Skin of body (tissue), 2 donors: ENCODE results near the gene FARP2. TPM values are rescaled to one million over a fixed set of nuclear protein-coding genes. Genes with fewer than 3 reads are reported as not detected.

Experiments used
- DNase-seq: peaks from one replicate; lab custom pipeline; 2025; lab: John Stamatoyannopoulos, UW
- total RNA-seq: library from RNA; depleted of rRNA; stranded (reverse); fragments of >200 nt; gene quantifications from one replicate; pipeline ENCODE4 v1.2.3, GENCODE V29; 2014

FARP2 gene
- total RNA-seq, 1 donor from 2014 or later, result 52.6 TPM

DNA sequence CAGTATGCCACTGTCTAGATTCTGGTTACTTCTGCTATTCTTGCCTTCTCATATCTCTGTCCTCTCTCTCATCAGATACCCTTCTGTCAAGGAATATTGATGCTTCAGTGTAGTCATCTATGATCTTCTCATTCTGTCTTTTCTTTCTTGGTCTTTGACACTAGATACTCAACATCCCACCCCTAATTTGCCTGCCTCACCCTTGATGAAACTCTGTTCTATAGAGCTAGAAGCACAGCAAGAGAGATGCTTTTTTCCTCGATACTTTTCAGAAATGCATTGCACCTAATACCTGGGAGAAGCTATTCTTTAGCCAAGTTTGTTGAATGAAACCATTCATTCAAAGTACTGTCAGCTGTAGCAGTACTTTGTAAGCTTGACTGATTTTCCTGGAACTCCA, 30.8 kb upstream of the FARP2 start:
- DNase-seq, result no peak

DNA sequence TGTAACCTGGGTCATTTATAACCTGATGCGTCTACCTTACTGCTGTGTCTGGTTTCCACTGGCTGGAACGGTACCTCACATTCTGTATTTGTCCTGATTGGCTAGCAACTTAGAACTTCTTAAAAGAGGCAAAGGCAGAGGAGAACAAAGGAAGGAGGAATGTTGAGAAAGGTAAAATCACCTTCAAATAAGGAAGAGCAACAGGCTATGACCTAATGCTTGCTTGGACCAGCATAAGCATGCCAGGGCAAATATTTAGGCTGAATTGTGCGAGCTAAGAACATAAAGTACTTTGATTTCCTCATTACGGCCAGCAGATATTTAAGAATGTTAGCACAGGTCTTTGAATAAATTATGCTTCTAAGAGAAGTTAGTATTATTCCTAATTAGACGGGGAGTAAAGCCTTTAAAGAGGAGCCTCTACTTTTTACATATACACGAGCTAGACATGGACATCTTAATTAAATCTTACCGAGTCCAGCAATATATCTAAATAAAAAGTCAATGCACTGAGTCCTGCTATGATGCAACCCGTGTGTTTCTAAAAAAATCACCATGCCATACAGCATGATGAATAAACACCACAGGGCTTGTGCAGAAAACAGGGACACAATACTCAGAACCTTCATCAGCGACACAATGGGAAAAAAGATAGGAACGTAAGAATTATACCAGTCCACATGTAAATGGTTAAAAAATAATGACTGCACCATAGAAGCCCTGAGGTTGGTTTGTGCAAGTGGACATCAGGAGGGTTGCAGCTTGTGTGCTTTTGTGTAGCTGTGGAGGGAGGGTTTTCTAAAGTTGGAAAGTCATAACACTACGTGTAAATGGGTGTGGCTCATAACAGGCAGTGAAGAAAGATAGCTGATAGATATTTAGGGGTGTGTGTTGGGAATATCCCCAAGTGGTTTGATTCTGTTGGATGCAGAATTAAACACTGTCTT, 26.1 kb upstream of the FARP2 start:
- DNase-seq, result no peak

DNA sequence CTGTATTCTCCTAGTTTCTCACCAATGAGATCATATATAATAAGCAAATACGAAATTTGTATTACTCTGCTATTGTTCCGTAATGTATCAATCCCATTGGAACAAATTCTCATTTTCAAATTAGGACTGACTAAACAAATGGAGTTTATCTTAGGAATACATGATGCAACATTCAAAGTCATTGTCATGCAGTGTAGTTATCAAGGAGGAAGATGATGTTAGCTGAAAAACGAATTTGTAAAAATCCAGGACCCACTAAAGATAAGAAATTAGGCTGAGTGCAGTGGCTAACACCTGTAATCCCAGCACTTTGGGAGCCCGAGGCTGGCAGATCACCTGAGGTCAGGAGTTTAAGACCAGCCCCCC, 25.5 kb upstream of the FARP2 start:
- no peak for DNase-seq

DNA sequence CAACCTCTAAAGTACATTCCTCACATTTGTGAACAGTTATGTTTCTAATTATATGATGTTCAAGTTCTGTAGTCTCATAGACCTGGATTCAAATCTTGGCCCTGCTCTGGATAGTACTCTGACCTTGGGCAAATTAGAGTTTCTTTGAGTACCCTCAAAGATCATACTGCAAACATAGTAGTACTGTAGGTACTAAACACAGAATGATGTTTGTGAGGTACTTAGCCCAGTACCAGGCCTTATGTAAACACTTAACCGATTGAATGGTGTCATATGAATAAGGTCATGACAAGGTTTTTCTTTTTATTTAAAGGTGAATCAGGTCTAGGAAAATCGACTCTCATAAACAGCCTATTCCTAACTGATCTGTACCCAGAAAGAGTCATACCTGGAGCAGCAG, 21.3 kb upstream of the FARP2 start:
- DNase-seq, result no peak

DNA sequence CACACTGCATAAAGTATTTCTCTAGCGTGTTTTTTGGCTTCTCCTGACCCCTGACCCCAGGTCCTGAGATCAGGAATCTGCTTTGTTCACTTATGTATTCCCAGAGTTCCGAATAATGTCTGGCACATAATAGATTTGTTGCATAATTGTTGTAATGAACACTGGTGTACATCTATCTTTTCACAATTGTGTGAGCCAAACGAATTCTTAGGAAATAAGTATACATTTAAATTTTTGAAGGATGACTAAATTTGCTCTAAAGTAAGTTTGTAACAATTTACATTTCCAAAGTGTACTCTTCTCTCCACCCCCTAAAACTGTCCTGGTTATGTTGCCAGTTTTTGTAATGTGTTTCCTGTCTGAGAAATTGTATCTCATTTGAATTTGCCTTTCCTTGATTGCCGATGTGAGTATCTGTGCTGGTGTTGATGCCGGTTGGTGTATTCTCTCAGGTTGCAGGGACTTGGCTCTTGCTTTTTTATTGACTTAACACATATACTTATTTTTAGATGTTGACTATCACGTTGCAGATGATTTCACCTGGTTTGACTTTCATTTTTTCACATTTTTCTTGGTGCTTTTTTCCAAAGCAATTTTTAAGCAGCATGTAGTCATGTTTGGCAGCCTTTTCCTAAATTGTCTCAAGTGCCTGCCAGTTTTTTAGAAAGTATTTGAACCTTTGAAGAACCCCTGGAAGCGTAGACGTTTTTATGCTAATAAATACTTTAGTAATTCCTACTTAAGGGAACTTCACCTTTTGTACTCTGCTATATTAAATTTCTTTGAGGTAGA, 16.1 kb upstream of the FARP2 start:
- no peak for DNase-seq

DNA sequence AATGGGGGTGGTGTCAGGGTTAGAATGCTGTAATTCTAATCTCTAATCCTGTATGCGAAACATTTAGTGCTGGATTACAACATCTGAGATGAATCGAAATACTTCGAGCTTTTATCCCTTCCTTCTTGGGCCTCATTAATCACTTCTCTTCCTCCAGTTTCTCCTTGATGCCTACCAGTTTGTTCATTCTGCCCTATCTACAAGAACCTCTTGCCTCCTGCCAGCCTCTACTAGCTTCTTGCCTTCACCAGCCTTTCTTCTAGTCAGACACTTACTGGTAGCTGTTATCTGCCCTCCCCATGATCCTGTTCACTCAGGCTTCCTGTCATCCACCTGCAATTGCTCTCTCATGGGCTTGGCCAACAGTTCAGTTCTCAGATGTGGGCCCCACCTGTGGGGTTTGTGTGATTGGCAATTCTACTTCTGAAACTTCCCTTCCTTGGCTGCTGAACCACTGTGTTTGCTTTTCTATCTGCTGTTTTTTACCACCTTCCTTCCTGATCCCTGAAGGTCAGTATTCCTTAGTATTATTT, 15.4 kb upstream of the FARP2 start:
- DNase-seq, result no peak

DNA sequence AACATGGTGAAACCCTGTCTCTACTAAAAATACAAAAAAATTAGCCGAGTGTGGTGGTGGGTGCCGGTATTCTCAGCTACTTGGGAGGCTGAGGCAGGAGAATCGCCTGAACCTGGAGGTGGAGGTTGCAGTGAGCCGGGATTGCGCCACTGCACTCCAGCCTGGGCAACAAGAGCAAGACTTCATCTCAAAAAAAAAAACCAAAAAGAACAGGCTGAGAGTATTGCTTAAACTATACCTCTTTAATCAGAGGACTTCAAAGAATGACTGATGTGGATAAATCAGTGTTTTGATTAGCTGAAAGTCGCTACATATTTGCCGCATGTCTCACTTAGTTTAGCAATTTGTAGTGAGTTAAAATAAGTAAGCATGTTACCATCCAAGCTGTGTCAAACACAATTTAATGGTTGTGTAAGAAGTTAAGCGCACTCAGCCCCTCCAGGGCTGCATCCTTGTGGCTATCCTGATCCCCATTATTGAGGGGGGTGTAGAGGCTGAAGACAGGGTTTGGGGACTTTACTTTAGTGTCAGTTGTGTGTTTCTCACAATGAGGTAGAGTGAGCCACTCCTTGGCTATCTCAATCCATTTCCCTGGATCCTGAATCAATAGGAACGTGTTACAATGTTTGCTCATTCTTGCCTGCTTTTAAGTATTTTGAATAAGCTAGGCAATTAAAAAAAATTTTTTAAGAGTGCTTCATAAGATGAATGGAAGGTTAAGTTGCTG, 11.0 kb upstream of the FARP2 start:
- DNase-seq, result no peak

DNA sequence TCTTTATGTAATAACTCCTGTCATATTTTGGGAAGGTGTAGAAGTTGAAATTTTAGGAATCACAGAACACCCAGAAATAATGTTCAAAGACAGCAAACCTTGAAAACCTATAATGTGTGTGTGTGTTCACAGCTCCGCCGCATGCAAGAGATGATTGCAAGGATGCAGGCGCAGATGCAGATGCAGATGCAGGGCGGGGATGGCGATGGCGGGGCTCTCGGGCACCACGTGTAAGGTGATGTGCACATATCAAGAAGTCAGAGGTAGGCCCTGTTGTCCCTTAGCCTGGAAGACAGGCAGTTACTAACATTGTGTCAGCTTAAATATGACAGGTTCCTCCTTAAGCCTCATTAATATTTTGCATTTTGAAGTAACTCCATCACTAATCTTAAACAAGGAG, 6.1 kb upstream of the FARP2 start:
- no peak for DNase-seq

DNA sequence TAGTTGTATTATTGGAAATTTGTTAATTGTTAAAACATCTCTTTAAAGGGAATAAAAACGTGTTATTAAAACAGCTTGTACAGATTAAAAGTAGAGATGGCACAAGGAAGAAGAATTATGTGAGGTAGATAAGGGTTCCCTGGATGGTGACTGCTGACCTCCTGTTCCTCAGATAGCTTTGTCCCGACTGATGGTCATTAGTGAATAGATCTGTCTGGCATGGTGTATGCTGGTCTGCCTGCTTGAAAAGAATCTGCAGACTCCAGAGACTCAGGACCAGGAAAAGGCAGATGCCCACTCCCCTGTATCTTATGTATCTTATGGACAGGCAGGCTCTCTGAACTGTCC, 5.6 kb upstream of the FARP2 start:
- no peak for DNase-seq

DNA sequence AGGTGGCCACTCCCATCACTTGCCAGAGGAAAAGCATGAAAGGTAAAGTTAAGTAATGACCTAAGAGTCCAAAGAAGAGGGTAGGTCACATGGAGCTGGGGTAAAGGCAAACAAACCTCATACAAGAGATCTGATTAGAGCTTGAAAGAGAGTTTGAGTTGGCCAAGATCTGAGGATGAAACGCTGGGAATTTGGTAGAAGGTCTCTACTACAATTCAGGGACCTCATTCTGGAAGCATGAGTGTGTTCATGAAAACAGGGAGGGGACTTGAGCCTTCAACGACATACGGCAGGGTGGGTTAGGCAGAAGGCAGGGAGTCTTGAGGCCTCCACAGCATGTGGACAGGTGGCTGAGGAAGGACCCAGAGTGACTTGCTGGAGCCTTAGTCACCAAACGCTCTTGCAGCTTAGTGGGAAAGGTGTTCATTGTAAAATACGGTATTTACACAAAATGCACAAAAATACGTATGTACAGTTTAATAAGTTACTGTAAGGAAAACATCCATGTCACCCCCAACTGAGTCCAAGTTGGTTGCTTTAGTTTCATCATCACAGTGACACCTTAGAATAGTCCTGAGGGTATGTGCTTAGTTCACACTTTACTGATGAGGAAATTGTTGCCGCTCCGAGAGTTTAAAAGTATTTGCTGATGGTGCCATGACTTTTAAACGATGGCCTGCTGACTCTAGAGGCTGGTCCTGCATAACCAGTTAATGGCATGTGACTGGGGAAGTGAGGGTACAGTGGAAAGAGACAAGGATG, 5.0 kb upstream of the FARP2 start:
- DNase-seq, result no peak

DNA sequence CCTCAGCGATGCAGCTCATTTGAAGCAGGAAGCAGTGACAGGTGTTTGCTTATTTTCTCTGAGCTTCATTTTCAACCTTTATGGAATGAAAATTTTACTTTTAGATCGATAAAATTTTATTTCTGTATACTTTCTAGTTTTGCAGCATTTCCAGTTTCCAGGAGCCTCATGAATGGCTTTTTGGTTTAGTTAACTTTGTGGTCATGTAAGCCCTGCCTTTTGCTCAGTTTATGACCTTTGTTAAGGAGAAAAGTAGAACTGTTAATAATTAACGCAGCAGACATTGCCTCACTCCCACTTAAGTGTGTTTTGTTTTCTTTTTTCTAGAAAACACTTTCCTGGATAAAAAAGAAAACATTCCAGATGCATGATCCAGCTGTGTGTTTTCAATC, 4.4 kb upstream of the FARP2 start:
- DNase-seq, result no peak

DNA sequence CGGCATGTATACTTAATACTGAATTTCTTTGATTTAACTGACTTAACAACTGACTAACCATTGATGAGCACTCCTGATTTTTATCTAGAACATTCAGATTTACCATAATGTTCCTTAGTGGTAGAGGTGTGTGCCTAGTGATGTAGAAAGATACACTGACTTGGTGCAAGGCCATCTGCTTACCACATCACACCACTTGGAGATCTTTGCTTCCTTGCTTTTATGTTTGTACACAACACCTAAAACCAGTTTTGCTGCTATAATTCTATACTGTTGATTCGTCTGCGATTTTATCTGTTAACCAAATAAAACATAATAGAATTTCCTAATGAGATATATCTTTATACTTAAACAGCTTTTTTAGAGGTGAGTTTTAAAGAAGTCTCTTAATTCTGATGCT, 3.9 kb upstream of the FARP2 start:
- no peak for DNase-seq

DNA sequence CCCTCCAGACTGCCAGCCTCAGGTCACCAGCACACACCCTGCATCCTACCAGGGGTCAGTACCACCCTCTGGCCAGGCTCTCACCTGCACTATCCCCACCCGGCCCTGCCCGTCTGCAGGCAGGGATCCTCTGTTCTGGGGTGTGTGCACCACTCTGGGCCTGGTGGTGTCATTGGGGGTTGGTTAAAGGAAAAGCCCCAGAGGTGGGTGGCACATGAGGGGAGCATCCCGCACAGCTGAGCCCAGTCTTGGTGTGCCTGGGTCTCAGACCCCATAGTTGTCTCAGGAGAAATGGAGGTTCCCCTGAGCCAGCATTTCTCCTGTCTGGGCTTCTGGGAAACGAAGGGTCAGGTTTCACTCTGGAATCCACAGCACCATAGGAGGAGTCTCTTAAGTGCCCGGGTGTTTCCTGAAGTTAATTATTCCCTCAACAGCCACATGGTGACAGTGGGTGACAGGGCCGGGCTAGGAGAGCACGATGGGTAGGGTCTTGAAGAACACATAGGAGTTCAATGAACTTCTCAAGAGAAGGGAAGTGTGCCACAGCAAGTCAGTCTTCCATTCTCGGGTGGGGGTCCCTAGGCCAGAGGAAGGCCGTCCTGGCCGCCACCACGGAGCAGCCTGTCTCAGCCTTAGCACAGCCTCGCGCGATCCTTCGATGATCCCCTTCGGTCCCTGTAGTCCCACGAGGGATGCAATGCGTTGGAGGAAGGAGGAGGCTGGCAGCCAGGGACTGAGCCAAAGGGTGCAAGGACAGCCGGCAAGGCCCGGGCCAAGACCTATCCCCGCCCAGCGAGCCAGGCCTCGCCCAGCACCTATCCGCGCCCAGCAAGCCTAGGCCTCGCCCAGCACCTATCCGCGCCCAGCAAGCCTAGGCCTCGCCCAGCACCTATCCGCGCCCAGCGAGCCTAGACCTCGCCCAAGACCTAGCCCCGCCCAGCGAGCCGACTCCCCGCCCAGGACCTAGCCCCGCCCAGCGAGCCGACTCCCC, 1.1 kb upstream of the FARP2 start:
- no peak for DNase-seq

DNA sequence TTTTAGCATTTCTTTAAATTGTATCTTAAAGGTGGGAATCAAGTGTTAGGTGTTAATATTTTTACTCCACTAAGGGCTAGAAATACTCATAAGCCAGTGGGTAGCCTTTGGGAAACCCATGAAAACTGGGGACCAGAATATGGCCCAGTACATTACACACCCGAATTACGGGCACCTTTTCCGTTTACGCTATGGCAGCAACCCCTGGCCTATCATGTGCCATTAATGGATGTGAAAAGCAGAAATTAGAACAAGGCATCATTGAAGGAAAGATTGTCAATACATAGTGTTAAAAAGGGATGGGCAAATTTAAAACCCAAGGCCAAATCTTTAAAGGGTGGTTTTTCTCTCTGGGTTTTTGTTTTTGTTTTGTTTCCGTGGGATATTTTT, 781 bp downstream of the FARP2 start:
- DNase-seq, result no peak

DNA sequence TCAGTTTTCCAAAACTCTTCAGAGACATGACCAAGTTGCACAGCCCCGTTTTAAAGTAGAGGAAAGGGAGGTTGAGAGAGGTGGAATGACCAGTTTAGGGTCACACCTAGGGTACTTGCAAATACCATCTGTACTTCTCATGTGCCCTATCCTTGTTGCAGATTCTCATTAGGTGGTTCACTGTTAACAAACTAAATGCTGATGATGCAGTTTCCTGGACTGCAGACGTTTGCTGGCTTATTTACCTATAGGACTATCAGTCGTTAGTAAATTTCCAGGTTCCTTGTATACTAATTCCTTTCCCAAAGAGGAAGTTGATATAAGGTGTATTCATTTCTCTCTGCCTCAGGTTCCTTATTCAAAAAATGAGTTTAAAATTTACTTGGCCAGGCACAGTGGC, 1.4 kb downstream of the FARP2 start:
- no peak for DNase-seq

DNA sequence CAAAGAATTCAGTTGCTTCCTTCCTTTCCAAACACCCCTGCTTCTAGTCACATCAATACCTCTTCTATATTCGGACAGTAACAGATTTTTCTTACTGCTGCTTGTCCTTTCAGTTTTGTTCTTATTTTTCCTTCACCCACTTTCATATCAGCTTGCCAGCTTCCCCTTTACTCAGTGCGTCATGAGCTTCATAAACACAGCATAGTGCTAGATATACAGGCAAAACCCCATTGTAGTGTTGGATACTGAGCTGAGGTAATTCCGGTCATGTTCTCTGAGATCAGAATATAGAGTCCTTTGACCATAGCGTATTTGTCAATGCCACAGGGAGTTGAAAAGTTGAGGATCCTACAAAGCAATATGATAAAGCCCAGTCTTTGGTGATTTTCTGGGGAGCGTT, 2.4 kb downstream of the FARP2 start:
- DNase-seq, result no peak

DNA sequence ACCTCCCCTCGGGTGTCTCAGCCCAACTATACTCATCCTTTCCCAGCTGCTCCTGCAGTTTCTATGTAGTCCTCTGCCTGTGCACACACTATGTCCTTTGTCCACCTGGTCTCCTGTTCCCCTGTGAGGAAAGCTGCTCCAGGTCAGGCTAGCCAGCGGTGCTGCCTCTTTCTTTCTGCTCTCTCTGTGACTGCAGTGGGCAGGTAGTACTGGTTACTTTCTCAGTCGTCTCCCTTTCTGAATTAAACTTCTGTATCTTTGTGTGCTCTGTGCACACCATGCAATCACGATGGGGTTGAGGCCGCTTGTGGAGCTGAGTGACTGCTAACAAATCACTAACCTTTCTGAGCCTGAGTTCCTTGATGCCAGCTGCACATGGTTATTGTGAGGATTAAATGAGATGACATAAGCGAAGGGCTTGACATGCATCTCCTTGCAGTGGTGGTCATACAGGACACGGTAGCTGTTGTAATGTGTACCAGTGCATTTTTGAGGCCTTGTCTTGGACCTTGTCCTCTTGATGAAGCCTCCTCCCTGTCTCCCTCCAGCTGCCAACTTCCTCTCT, 3.5 kb downstream of the FARP2 start:
- DNase-seq, result no peak

DNA sequence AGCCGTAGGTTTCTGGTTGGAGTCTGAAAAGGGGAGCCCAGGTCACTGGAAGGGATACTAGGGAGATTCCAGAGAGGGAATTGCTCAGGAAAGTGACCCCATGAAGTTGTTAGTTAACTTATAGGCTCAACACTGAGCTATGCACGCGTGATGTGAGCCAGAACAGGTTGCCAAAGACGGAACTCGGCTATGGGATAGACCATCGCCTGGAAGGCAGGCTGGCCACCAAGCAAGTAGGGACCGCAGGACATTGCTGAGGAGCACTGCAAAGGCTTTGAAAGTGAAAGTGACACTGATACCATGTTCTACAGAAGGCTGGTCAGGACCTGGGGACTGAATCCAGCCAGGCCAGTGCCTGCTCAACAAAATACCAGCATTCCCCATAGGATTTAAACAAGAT, 7.3 kb downstream of the FARP2 start:
- DNase-seq, result no peak

DNA sequence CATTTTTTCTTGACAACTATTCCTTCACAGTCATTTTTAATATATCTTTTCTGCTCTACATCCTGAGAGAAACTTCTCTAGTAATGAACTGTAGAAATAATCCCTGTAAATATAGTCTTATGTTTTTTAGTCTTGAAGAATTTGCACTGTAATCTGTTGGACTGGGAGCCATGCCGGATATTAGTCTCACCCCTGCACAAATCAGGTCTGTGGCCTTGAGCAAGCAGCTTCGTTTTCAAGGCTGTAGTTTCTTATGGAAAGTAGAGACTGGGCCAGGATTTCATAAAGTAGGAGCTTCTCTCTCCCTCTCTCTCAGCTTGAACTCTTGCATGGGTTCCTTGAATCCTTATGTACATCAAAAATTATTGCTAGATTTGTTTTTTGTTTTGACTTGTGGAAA, 8.7 kb downstream of the FARP2 start:
- DNase-seq, result no peak

DNA sequence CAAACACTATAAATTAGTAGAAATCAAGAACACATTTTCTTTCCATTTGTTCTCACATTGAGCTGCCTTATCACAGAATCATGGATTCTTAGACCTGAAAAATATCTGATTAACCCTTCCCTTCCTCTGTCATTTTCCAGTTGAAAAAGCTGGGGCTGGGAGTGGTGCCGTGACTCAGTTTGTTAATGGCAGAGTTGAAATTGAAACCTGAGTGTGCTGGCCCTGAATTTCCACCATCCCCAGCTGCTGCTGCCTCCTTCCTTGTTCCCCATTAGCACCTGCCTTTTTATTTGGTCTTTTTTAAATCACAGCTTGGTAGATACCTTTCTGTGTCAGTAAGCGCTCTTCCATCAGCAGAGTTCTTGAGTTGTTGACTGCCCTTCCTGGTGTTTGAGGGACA, 10.6 kb downstream of the FARP2 start:
- DNase-seq, result no peak
